ENCODE results near the gene CNNM3.
"Not testable (repeated sequence)": the region's sequence is repeated elsewhere in the genome, so short reads cannot be mapped to it uniquely, and the experiment has no call there.

The CNNM3 gene

GRCh38 chr2:96859099-96859649 lies 43.1 kb downstream of the CNNM3 start:
- Histone ChIP-seq H3K4me1 (ENCODE audit: control insufficient read depth, insufficient read depth, low read length) (peaks cover 15% of the 10 kb centered on the region; the same call in 1 of the 2 replicates), H3K4me3 (ENCODE audit: low read depth, low read length) (peak overlapping the region; percentile 76), H3K36me3 (ENCODE audit: control insufficient read depth, insufficient read depth, low read length) (peaks cover 42% of the 10 kb centered on the region), H3K9me3 (ENCODE audit: control insufficient read depth, insufficient read depth, low read length) (no peaks in the 10 kb centered on the region), H3K27me3 (ENCODE audit: control insufficient read depth, insufficient read depth, low read length) (no peaks in the 10 kb centered on the region), H3K9ac (ENCODE audit: low read depth, low read length) (no peak overlapping the region), H3K27ac (ENCODE audit: low read depth, low read length) (peak overlapping the region; percentile 70)

- Histone ChIP-seq H3K9ac (ENCODE audit: low read depth, low read length) (no peak overlapping the region), H3K4me1 (ENCODE audit: control insufficient read depth, insufficient read depth, low read length) (peaks cover 15% of the 10 kb centered on the region; the same call in 1 of the 2 replicates), H3K9me3 (ENCODE audit: control insufficient read depth, insufficient read depth, low read length) (no peaks in the 10 kb centered on the region), H3K4me3 (ENCODE audit: low read depth, low read length) (no peak overlapping the region), H3K27ac (ENCODE audit: low read depth, low read length) (peak overlapping the region; percentile 70), H3K36me3 (ENCODE audit: control insufficient read depth, insufficient read depth, low read length) (peaks cover 44% of the 10 kb centered on the region), H3K27me3 (ENCODE audit: control insufficient read depth, insufficient read depth, low read length) (no peaks in the 10 kb centered on the region)
These were observed 43.6 kb downstream of the CNNM3 start for GRCh38 chr2:96859681-96860064.

GRCh38 chr2:96860065-96861029 lies 44.3 kb downstream of the CNNM3 start:
- no peaks in the 10 kb centered on the region for H3K27me3 ChIP-seq (ENCODE audit: control insufficient read depth, insufficient read depth, low read length)
- no peaks in the 10 kb centered on the region for H3K9me3 ChIP-seq (ENCODE audit: control insufficient read depth, insufficient read depth, low read length)
- H3K27ac ChIP-seq (ENCODE audit: low read depth, low read length), result no peak overlapping the region
- peaks cover 50% of the 10 kb centered on the region for H3K36me3 ChIP-seq (ENCODE audit: control insufficient read depth, insufficient read depth, low read length)
- H3K4me3 ChIP-seq (ENCODE audit: low read depth, low read length), result no peak overlapping the region
- peaks cover 15% of the 10 kb centered on the region; the same call in 1 of the 2 replicates for H3K4me1 ChIP-seq (ENCODE audit: control insufficient read depth, insufficient read depth, low read length)
- H3K9ac ChIP-seq (ENCODE audit: low read depth, low read length), result no peak overlapping the region

- Histone ChIP-seq H3K27ac (ENCODE audit: low read depth, low read length) (no peak overlapping the region), H3K36me3 (ENCODE audit: control insufficient read depth, insufficient read depth, low read length) (peaks cover 58% of the 10 kb centered on the region), H3K4me3 (ENCODE audit: low read depth, low read length) (no peak overlapping the region), H3K9me3 (ENCODE audit: control insufficient read depth, insufficient read depth, low read length) (no peaks in the 10 kb centered on the region), H3K27me3 (ENCODE audit: control insufficient read depth, insufficient read depth, low read length) (no peaks in the 10 kb centered on the region), H3K4me1 (ENCODE audit: control insufficient read depth, insufficient read depth, low read length) (peaks cover 15% of the 10 kb centered on the region; the same call in 1 of the 2 replicates), H3K9ac (ENCODE audit: low read depth, low read length) (no peak overlapping the region)
These were observed 45.0 kb downstream of the CNNM3 start for GRCh38 chr2:96861074-96861473.

GRCh38 chr2:96863056-96863455 lies 47.0 kb downstream of the CNNM3 start:
- H3K4me3 ChIP-seq (ENCODE audit: low read depth, low read length); H3K27me3 ChIP-seq (ENCODE audit: control insufficient read depth, insufficient read depth, low read length); H3K27ac ChIP-seq (ENCODE audit: low read depth, low read length); H3K9me3 ChIP-seq (ENCODE audit: control insufficient read depth, insufficient read depth, low read length); H3K9ac ChIP-seq (ENCODE audit: low read depth, low read length): not testable (repeated sequence)
- Histone ChIP-seq H3K36me3 (ENCODE audit: control insufficient read depth, insufficient read depth, low read length) (peaks cover 73% of the 10 kb centered on the region), H3K4me1 (ENCODE audit: control insufficient read depth, insufficient read depth, low read length) (peaks cover 14% of the 10 kb centered on the region; the same call in 1 of the 2 replicates)

- H3K4me1 ChIP-seq (ENCODE audit: control insufficient read depth, insufficient read depth, low read length), result peaks cover 14% of the 10 kb centered on the region; the same call in 1 of the 2 replicates
- peaks cover 73% of the 10 kb centered on the region for H3K36me3 ChIP-seq (ENCODE audit: control insufficient read depth, insufficient read depth, low read length)
- H3K4me3 ChIP-seq (ENCODE audit: low read depth, low read length), result no peak overlapping the region
- H3K9me3 ChIP-seq (ENCODE audit: control insufficient read depth, insufficient read depth, low read length), result no peaks in the 10 kb centered on the region
- H3K27ac ChIP-seq (ENCODE audit: low read depth, low read length), result no peak overlapping the region
- no peaks in the 10 kb centered on the region for H3K27me3 ChIP-seq (ENCODE audit: control insufficient read depth, insufficient read depth, low read length)
- no peak overlapping the region for H3K9ac ChIP-seq (ENCODE audit: low read depth, low read length)
These were observed 47.7 kb downstream of the CNNM3 start for GRCh38 chr2:96863575-96864342.

GRCh38 chr2:96864343-96865091 lies 48.4 kb downstream of the CNNM3 start:
- Histone ChIP-seq H3K9me3 (ENCODE audit: control insufficient read depth, insufficient read depth, low read length) (no peaks in the 10 kb centered on the region), H3K27ac (ENCODE audit: low read depth, low read length) (no peak overlapping the region), H3K36me3 (ENCODE audit: control insufficient read depth, insufficient read depth, low read length) (peaks cover 73% of the 10 kb centered on the region), H3K4me3 (ENCODE audit: low read depth, low read length) (no peak overlapping the region), H3K27me3 (ENCODE audit: control insufficient read depth, insufficient read depth, low read length) (no peaks in the 10 kb centered on the region), H3K4me1 (ENCODE audit: control insufficient read depth, insufficient read depth, low read length) (peaks cover 7% of the 10 kb centered on the region; the same call in 1 of the 2 replicates), H3K9ac (ENCODE audit: low read depth, low read length) (no peak overlapping the region)

- Histone ChIP-seq H3K27ac (ENCODE audit: low read depth, low read length) (no peak overlapping the region), H3K4me3 (ENCODE audit: low read depth, low read length) (no peak overlapping the region), H3K4me1 (ENCODE audit: control insufficient read depth, insufficient read depth, low read length) (peaks cover 9% of the 10 kb centered on the region), H3K9me3 (ENCODE audit: control insufficient read depth, insufficient read depth, low read length) (no peaks in the 10 kb centered on the region), H3K36me3 (ENCODE audit: control insufficient read depth, insufficient read depth, low read length) (peaks cover 65% of the 10 kb centered on the region), H3K27me3 (ENCODE audit: control insufficient read depth, insufficient read depth, low read length) (peaks cover 3% of the 10 kb centered on the region), H3K9ac (ENCODE audit: low read depth, low read length) (no peak overlapping the region)
These were observed 49.6 kb downstream of the CNNM3 start for GRCh38 chr2:96865654-96866053.

GRCh38 chr2:96866149-96866548 lies 50.1 kb downstream of the CNNM3 start:
- H3K4me3 ChIP-seq (ENCODE audit: low read depth, low read length), result no peak overlapping the region
- no peaks in the 10 kb centered on the region for H3K9me3 ChIP-seq (ENCODE audit: control insufficient read depth, insufficient read depth, low read length)
- peaks cover 14% of the 10 kb centered on the region for H3K4me1 ChIP-seq (ENCODE audit: control insufficient read depth, insufficient read depth, low read length)
- no peak overlapping the region for H3K9ac ChIP-seq (ENCODE audit: low read depth, low read length)
- H3K36me3 ChIP-seq (ENCODE audit: control insufficient read depth, insufficient read depth, low read length), result peaks cover 60% of the 10 kb centered on the region
- H3K27me3 ChIP-seq (ENCODE audit: control insufficient read depth, insufficient read depth, low read length), result peaks cover 8% of the 10 kb centered on the region
- no peak overlapping the region for H3K27ac ChIP-seq (ENCODE audit: low read depth, low read length)

- Histone ChIP-seq H3K36me3 (ENCODE audit: control insufficient read depth, insufficient read depth, low read length) (peaks cover 56% of the 10 kb centered on the region), H3K4me1 (ENCODE audit: control insufficient read depth, insufficient read depth, low read length) (peaks cover 15% of the 10 kb centered on the region), H3K4me3 (ENCODE audit: low read depth, low read length) (no peak overlapping the region), H3K27me3 (ENCODE audit: control insufficient read depth, insufficient read depth, low read length) (peaks cover 10% of the 10 kb centered on the region), H3K9ac (ENCODE audit: low read depth, low read length) (no peak overlapping the region), H3K27ac (ENCODE audit: low read depth, low read length) (no peak overlapping the region), H3K9me3 (ENCODE audit: control insufficient read depth, insufficient read depth, low read length) (no peaks in the 10 kb centered on the region)
These were observed 50.5 kb downstream of the CNNM3 start for GRCh38 chr2:96866586-96866985.
